ENCODE measurements around the gene TMEM87B. TPM values are rescaled to one million over a fixed set of nuclear protein-coding genes. Genes with fewer than 3 reads are reported as not detected.
A peak's percentile ranks its signal among the peaks of the same experiment; 100 is the strongest.

The TMEM87B gene, protein sequence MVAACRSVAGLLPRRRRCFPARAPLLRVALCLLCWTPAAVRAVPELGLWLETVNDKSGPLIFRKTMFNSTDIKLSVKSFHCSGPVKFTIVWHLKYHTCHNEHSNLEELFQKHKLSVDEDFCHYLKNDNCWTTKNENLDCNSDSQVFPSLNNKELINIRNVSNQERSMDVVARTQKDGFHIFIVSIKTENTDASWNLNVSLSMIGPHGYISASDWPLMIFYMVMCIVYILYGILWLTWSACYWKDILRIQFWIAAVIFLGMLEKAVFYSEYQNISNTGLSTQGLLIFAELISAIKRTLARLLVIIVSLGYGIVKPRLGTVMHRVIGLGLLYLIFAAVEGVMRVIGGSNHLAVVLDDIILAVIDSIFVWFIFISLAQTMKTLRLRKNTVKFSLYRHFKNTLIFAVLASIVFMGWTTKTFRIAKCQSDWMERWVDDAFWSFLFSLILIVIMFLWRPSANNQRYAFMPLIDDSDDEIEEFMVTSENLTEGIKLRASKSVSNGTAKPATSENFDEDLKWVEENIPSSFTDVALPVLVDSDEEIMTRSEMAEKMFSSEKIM
- total RNA-seq, result 10 to 100 TPM; 18.6 to 24.6 (median 22.6) TPM

DNA sequence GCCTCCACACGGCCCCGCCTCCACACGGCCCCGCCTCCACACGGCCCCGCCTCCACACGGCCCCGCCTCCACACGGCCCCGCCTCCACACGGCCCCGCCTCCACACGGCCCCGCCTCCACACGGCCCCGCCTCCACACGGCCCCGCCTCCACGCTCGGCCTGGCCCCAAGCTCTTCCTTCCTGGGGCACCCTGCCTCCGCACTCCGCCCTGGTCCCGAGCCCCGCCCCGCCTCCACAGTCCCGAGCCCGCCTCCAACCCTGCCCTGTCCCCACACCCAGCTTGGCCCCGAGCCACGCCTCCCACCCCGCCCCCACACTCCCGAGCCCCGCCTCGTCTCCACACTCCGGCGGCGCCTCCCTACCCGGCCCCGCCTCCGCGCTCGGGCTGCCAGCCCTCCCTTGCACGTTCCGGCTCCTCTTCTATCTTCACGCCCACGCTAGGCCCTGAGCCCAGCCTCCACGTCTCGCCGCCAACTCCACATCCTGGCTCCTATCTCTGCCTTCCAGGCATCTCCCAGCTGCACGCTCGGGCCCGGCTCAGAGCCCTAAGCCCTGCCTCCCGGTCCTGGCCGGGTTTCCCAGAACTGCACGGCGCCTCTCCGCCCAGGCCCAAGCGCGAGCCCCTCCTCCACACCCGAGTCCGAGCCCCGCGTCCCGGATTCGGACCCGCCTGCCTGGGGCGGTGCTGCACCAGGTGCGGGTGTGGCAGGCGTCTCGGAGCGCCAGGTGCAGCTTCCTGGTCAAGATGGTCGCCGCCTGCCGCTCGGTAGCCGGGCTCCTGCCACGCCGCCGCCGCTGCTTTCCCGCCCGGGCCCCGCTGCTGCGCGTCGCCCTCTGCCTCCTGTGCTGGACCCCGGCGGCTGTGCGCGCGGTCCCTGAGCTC is at the start of gene TMEM87B:
Gene TMEM87B (plus strand): TSS at position 423 of the 883 bp plus-strand sequence. CDS start 323 bp downstream, at position 746.
- peak; percentile 78 for ATAC-seq (ENCODE audit: low FRiP score)
- TF ChIP-seq, protein P1, sequence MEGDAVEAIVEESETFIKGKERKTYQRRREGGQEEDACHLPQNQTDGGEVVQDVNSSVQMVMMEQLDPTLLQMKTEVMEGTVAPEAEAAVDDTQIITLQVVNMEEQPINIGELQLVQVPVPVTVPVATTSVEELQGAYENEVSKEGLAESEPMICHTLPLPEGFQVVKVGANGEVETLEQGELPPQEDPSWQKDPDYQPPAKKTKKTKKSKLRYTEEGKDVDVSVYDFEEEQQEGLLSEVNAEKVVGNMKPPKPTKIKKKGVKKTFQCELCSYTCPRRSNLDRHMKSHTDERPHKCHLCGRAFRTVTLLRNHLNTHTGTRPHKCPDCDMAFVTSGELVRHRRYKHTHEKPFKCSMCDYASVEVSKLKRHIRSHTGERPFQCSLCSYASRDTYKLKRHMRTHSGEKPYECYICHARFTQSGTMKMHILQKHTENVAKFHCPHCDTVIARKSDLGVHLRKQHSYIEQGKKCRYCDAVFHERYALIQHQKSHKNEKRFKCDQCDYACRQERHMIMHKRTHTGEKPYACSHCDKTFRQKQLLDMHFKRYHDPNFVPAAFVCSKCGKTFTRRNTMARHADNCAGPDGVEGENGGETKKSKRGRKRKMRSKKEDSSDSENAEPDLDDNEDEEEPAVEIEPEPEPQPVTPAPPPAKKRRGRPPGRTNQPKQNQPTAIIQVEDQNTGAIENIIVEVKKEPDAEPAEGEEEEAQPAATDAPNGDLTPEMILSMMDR (IDR thresholded peaks at IDR 0.05), result no peak

DNA sequence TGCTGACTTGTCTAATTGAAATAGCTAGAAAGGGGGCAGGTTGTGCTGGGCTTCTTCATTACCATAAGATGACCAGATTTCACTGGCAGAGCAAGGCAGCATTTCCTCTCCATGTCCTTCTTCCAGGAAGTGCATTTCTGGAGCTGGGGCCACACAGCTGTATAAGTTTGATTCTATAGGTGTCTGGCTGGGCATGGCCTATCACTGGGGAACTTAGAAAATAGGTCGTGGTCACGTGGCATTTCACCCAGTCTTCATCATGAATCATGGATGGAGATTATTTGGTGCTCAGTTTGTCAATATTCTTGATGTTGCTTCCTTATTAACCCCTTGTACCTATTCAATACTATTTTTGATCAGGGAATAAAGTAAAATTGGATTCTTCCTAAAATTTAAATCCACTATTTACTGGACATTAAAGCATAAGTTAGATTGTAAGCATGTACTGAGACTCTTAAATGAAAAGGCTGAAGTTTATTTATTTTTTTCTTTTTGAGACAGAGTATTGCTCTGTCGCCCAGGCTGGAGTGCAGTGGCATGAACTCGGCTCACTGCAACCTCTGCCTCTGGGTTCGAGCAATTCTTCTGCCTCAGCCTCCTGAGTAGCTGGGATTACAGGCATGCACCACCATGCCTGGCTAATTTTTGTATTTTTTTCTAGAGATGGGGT is 49.5 kb upstream of the TMEM87B start:
- ATAC-seq (ENCODE audit: low FRiP score), result no peak
- no peak for DNase-seq (ENCODE audit: low spot score)
- TF ChIP-seq, protein P1 (IDR thresholded peaks at IDR 0.05), result no peak

More for the DNA sequence above, at the start of gene TMEM87B:
- peak; percentile 87 for DNase-seq (ENCODE audit: low spot score)

DNA sequence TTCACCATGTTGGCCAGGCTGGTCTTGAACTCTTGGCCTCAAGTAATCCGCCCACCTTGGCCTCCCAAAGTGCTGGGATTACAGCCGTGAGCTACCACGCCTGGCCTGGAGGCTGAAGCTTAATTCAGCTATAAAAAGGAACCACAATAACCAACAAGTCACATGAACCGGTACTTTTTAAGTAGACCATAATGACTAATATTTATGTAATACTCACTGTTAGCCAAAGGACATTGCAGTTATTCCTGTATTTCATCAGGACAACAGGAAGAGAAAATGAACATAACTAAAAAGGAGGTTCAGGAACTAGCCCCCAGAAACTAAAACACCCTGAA is 49.0 kb upstream of the TMEM87B start:
- ATAC-seq (ENCODE audit: low FRiP score) (no peak), DNase-seq (ENCODE audit: low spot score) (no peak)
- TF ChIP-seq, protein P1 (IDR thresholded peaks at IDR 0.05), result no peak

DNA sequence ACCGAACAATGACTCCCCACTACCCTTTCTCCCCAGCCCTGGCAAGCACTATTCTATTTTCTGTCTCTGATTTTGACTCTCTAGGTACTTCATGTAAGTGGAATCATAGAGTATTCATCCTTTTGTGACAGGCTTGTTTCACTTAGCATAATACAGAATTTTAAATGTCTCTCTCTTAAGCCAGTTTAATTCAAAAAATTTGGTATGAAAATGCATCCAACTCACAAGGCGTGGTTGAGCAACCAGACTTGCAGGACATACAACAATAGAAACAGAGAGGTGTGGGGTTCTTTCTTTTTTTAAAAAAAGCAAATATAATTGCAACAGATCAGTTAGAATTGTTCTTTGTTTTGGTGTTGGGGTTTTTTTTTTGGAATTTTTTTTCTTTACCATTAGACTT is 47.6 kb upstream of the TMEM87B start:
- ATAC-seq (ENCODE audit: low FRiP score) (no peak), DNase-seq (ENCODE audit: low spot score) (no peak)
- TF ChIP-seq, protein P1 (IDR thresholded peaks at IDR 0.05), result no peak

DNA sequence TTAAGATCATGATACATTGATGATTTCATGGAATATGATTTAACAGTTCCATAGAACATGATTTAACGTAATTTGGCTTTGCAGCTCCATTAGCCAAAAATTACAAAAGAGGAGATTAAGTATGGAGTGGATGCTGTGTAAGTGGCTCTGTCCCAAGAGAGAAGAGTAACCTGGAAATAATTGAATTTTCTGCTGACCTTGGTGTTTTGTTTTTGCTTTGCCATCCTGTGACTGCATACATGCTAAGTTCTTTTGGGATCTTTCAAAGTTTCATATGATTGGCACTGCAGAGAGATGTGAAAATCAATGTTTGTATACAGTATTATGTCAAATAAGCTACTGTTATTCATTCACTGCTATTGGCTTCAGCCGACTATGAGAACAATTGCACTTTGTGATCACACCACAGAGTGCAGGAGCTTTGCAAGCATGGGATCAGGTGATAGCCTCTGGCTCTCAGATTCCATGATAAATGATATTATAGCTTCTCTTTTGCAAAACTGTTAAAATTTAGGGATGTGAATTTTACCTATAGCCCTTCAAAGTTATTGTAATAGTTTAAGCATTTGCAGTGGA is 46.1 kb upstream of the TMEM87B start:
- TF ChIP-seq, protein P1 (IDR thresholded peaks at IDR 0.05), result no peak
- no peak for ATAC-seq (ENCODE audit: low FRiP score)

DNA sequence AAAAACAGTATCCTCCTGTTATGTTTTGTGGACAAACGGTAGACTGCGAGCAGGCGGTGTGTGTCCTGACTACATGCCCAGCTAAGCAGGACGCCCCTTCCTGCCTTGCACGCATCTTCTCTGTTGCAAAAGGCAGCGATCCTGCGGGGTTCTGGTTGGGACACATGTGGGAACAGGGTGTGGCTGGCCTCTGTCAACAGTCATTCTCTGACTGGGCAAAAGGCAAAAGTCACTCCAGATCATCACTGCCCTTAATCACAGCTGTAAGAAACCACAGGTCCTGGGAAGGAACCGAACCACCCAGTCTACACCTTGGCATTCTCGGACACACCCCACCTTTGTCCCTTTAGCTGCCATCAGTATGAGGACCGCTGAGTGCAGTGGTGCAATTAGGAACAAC is 44.3 kb upstream of the TMEM87B start:
- ATAC-seq (ENCODE audit: low FRiP score) (no peak), DNase-seq (ENCODE audit: low spot score) (no peak)
- TF ChIP-seq, protein P1 (IDR thresholded peaks at IDR 0.05), result no peak

More for the DNA sequence above, 46.1 kb upstream of the TMEM87B start:
- no peak for DNase-seq (ENCODE audit: low spot score)

All from omental fat pad (tissue), 4 donors.